ENCODE results near the gene GLI3.

GLI3 gene

DNA sequence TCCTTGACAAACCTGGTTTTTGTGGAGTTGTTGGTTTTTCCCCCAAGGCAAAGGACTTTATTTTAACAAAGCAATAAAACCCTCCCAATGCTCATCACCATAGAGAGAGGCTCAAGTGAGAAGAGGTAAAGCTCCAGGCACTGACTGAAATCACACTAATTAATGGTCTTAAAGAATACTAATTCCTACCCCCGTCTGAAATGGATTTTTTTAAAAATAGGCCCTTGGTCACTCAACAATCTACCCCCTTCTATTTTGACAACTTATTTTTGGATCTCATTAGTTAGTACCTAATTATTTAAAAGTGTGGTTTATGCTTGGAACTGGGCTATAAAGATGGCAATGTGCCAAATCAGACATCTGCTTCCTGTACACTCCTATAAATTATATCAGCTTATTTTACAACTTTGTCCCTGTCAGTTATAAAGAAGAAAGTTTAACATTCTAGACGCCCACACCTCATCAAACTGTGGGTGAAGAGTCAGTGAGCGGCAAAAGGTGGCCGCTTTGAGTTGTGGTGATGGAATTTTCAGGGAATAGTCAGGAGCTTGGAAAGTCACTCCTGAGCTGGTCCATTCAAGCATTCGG is 10.6 kb downstream of the GLI3 start:
- no peak overlapping the region for H3K9ac ChIP-seq (ENCODE audit: low read length in 2 of 2)
- peaks cover 18% of the 10 kb centered on the region for H3K4me1 ChIP-seq (ENCODE audit: control insufficient read depth, insufficient read depth, low read length)
- no peak overlapping the region for H3K4me3 ChIP-seq (ENCODE audit: low read length in 2 of 2)
- no peak overlapping the region for H3K27ac ChIP-seq (ENCODE audit: low read length)
- H3K36me3 ChIP-seq (ENCODE audit: control insufficient read depth in 2 of 2, insufficient read depth in 2 of 2, low read length in 2 of 2) = peaks cover under 1 to 3% of the 10 kb centered on the region in 2 donors
- H3K27me3 ChIP-seq (ENCODE audit: control insufficient read depth in 1 of 2, insufficient read depth in 2 of 2, low read length in 2 of 2) = no peaks in the 10 kb centered on the region
- no peaks in the 10 kb centered on the region for H3K9me3 ChIP-seq (ENCODE audit: control insufficient read depth in 2 of 2, low read length in 2 of 2)

DNA sequence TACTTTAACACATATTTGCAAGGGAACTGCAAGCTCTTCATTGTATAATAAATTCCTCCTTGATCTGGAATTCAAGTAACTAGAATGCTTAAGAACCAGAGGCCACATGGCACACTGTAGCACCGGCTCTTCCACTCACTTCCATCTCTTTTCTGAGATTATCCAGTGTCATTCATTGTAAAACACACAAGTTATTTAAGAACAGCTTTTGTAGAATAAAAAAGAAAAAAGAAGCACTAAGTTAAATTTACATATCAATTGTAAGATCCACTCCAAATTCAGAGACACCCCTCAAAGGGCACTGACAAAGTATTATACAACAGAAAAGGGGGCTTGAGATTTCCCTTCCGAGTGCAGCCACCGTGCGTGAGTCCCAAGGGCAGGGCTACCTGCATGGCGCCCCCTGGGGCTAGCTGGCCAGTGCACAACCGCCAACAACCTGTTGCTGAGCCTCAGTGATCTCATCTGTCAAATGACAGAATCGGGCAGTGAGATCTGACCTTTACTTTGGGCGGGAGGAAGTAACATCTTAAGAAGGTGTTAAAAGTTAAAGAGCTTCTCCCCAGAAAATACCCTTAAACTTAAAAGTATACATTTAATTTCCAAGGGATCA is 12.5 kb downstream of the GLI3 start:
- Histone ChIP-seq H3K27me3 (ENCODE audit: control insufficient read depth in 1 of 2, insufficient read depth in 2 of 2, low read length in 2 of 2) (no peaks in the 10 kb centered on the region), H3K4me3 (ENCODE audit: low read length in 2 of 2) (no peak overlapping the region), H3K4me1 (ENCODE audit: control insufficient read depth, insufficient read depth, low read length) (peaks cover 15% of the 10 kb centered on the region), H3K9ac (ENCODE audit: low read length in 2 of 2) (no peak overlapping the region), H3K36me3 (ENCODE audit: control insufficient read depth in 2 of 2, insufficient read depth in 2 of 2, low read length in 2 of 2) (peaks cover 7 to 8% of the 10 kb centered on the region in 2 donors), H3K27ac (ENCODE audit: low read length) (no peak overlapping the region), H3K9me3 (ENCODE audit: control insufficient read depth in 2 of 2, low read length in 2 of 2) (no peaks in the 10 kb centered on the region)

DNA sequence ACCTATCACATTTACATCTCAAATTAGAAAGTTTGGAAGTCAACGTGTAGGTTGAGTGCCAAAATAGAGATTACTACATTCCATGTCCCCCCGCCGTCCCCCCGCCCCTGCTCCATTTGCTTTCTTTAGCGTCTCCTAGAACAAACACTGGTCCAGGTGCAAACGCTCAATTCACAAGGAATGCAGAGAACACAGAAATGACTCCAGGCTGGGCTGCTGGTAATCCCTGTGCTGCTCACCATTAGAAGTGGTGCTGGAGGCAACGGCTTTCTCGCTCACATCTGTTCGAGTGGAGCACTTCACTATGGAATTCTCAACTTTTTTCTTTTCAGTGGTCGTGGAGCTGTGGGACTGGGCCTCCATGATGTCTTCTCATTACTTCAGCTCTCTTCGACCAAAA is 14.1 kb downstream of the GLI3 start:
- H3K4me3 ChIP-seq (ENCODE audit: low read length in 2 of 2) = no peak overlapping the region
- no peak overlapping the region for H3K9ac ChIP-seq (ENCODE audit: low read length in 2 of 2)
- H3K4me1 ChIP-seq (ENCODE audit: control insufficient read depth, insufficient read depth, low read length) = peaks cover 6% of the 10 kb centered on the region
- no peak overlapping the region for H3K27ac ChIP-seq (ENCODE audit: low read length)
- H3K9me3 ChIP-seq (ENCODE audit: control insufficient read depth in 2 of 2, low read length in 2 of 2) = no peaks in the 10 kb centered on the region
- H3K27me3 ChIP-seq (ENCODE audit: control insufficient read depth in 1 of 2, insufficient read depth in 2 of 2, low read length in 2 of 2) = no peaks in the 10 kb centered on the region
- H3K36me3 ChIP-seq (ENCODE audit: control insufficient read depth in 2 of 2, insufficient read depth in 2 of 2, low read length in 2 of 2) = peaks cover 7 to 8% of the 10 kb centered on the region in 2 donors

DNA sequence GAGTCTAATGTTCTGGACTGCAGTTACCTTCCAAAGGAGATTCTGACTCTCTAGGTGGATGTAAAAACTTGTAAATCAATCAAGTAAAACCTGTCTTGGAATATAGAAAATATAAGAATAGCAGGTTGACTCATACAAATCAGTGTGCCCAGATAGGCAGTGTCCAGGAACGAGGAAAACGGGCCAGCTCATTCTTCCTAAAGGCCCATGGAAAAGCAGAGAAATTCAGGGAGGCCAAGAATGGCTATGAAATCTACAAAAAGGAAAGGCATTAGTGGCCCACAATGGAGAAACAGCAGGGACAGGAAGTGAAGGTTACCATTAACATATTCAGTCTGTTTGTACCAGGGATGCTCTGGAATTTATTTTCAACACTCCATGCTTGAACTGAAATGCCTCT is 14.9 kb downstream of the GLI3 start:
- Histone ChIP-seq H3K27ac (ENCODE audit: low read length) (no peak overlapping the region), H3K4me1 (ENCODE audit: control insufficient read depth, insufficient read depth, low read length) (no peaks in the 10 kb centered on the region), H3K27me3 (ENCODE audit: control insufficient read depth in 1 of 2, insufficient read depth in 2 of 2, low read length in 2 of 2) (no peaks in the 10 kb centered on the region), H3K36me3 (ENCODE audit: control insufficient read depth in 2 of 2, insufficient read depth in 2 of 2, low read length in 2 of 2) (peaks cover 7 to 8% of the 10 kb centered on the region in 2 donors), H3K9ac (ENCODE audit: low read length in 2 of 2) (no peak overlapping the region), H3K9me3 (ENCODE audit: control insufficient read depth in 2 of 2, low read length in 2 of 2) (no peaks in the 10 kb centered on the region), H3K4me3 (ENCODE audit: low read length in 2 of 2) (no peak overlapping the region)

DNA sequence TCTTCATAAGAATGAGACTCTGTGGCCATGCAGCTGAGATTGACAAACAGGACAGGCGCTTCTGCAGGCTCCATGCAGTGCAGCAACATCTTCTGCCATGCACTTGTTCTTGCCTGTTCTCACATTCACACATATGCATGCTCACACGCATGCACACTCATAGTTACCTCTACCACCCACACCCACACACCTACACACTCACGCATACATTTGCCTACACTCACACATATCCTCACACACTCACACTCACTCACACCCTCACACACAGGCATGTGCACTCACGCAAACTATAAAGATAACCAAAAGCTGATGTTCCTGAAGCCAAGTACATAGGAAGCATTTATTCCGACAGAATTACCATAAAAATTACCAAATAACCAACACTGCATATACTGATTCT is 15.7 kb downstream of the GLI3 start:
- Histone ChIP-seq H3K36me3 (ENCODE audit: control insufficient read depth in 2 of 2, insufficient read depth in 2 of 2, low read length in 2 of 2) (peaks cover 7 to 8% of the 10 kb centered on the region in 2 donors), H3K4me1 (ENCODE audit: control insufficient read depth, insufficient read depth, low read length) (no peaks in the 10 kb centered on the region), H3K9me3 (ENCODE audit: control insufficient read depth in 2 of 2, low read length in 2 of 2) (no peaks in the 10 kb centered on the region), H3K4me3 (ENCODE audit: low read length in 2 of 2) (no peak overlapping the region), H3K27ac (ENCODE audit: low read length) (no peak overlapping the region), H3K27me3 (ENCODE audit: control insufficient read depth in 1 of 2, insufficient read depth in 2 of 2, low read length in 2 of 2) (no peaks in the 10 kb centered on the region), H3K9ac (ENCODE audit: low read length in 2 of 2) (no peak overlapping the region)

DNA sequence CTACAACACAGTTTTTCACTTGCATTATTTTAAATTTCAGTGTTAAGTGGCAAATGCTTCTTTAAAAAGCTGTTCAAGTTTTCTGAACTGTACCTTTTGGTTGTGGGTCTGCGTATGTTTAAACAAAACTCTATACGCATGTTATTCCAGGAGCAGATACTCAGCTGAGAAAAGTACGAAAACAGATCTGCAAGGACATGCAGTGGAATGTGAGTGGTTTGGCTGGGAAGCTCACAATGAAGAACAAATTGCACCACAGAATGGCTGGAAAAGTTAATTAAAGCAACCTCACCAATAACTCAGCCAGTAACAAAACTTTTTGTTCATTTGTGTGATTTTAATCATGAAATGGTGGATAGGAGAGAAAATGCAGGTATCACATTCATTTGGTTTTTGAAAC is 17.6 kb downstream of the GLI3 start:
- H3K4me3 ChIP-seq (ENCODE audit: low read length in 2 of 2) = no peak overlapping the region
- no peaks in the 10 kb centered on the region for H3K9me3 ChIP-seq (ENCODE audit: control insufficient read depth in 2 of 2, low read length in 2 of 2)
- no peak overlapping the region for H3K27ac ChIP-seq (ENCODE audit: low read length)
- peaks cover 8 to 14% of the 10 kb centered on the region in 2 donors for H3K36me3 ChIP-seq (ENCODE audit: control insufficient read depth in 2 of 2, insufficient read depth in 2 of 2, low read length in 2 of 2)
- no peaks in the 10 kb centered on the region for H3K27me3 ChIP-seq (ENCODE audit: control insufficient read depth in 1 of 2, insufficient read depth in 2 of 2, low read length in 2 of 2)
- H3K4me1 ChIP-seq (ENCODE audit: control insufficient read depth, insufficient read depth, low read length) = no peaks in the 10 kb centered on the region
- H3K9ac ChIP-seq (ENCODE audit: low read length in 2 of 2) = no peak overlapping the region

DNA sequence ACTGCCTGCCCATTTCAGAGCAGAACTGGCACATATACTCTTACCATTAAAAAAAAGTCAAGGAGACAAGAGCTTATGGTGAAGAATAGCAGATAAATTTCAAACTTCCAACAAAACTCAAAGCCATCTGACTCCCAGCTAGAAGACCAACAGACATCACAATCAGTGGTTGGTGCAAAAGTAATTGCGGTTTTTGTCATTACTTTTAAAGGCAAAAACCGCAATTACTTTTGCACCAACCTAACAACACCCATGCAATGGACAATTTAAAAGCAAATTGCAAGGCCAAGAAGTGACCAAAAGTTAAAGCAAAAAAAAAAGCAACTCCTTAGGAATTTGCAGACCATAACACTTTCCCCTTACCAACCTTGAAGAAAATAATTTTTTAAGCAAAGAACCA is 18.8 kb downstream of the GLI3 start:
- no peak overlapping the region for H3K9ac ChIP-seq (ENCODE audit: low read length in 2 of 2)
- no peaks in the 10 kb centered on the region for H3K4me1 ChIP-seq (ENCODE audit: control insufficient read depth, insufficient read depth, low read length)
- H3K27ac ChIP-seq (ENCODE audit: low read length) = no peak overlapping the region
- H3K27me3 ChIP-seq (ENCODE audit: control insufficient read depth in 1 of 2, insufficient read depth in 2 of 2, low read length in 2 of 2) = no peaks in the 10 kb centered on the region
- H3K9me3 ChIP-seq (ENCODE audit: control insufficient read depth in 2 of 2, low read length in 2 of 2) = no peaks in the 10 kb centered on the region
- no peak overlapping the region for H3K4me3 ChIP-seq (ENCODE audit: low read length in 2 of 2)
- peaks cover 8 to 14% of the 10 kb centered on the region in 2 donors for H3K36me3 ChIP-seq (ENCODE audit: control insufficient read depth in 2 of 2, insufficient read depth in 2 of 2, low read length in 2 of 2)

DNA sequence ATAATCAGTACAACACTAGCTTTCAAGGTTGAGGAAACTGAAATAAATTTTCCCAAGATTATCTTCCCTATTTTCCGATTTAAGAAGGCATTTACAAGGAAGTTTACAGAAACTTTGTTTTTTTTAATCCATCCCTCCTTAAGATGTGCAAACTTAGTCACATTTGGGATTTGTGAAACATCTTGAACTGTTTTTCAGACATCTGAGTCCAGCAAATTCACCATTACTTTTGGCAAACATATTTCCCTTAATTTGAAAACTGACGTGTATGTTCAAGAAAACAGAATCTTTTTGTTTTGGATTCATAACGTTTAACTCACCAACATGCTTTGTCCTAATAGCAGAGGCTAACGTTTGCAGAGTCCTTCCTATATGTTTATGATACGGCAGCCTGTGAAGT is 19.5 kb downstream of the GLI3 start:
- no peak overlapping the region for H3K4me3 ChIP-seq (ENCODE audit: low read length in 2 of 2)
- no peaks in the 10 kb centered on the region for H3K4me1 ChIP-seq (ENCODE audit: control insufficient read depth, insufficient read depth, low read length)
- no peak overlapping the region for H3K9ac ChIP-seq (ENCODE audit: low read length in 2 of 2)
- no peaks in the 10 kb centered on the region for H3K9me3 ChIP-seq (ENCODE audit: control insufficient read depth in 2 of 2, low read length in 2 of 2)
- no peak overlapping the region for H3K27ac ChIP-seq (ENCODE audit: low read length)
- H3K36me3 ChIP-seq (ENCODE audit: control insufficient read depth in 2 of 2, insufficient read depth in 2 of 2, low read length in 2 of 2) = peaks cover 11 to 14% of the 10 kb centered on the region in 2 donors
- no peaks in the 10 kb centered on the region for H3K27me3 ChIP-seq (ENCODE audit: control insufficient read depth in 1 of 2, insufficient read depth in 2 of 2, low read length in 2 of 2)

DNA sequence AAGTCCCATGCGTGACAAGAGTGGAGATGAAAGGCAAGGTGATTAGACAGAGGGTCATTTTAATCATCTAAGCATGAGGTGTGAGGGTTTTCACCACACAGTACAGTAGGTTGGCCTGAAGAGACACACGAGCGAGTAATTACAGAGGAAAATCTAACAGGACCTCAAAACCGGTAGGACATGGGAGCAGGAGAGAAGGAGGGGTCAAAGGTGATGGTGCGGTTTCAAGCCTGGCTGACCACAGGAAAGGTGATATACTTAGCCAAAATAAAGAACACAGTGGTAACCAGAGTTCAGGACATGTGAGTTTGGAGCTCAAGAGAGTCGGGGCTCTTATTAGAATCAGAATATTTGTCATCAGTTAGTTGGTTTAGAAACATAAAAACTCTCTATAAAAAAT is 20.0 kb downstream of the GLI3 start:
- Histone ChIP-seq H3K9ac (ENCODE audit: low read length in 2 of 2) (no peak overlapping the region), H3K9me3 (ENCODE audit: control insufficient read depth in 2 of 2, low read length in 2 of 2) (no peaks in the 10 kb centered on the region), H3K36me3 (ENCODE audit: control insufficient read depth in 2 of 2, insufficient read depth in 2 of 2, low read length in 2 of 2) (peaks cover 11 to 14% of the 10 kb centered on the region in 2 donors), H3K4me1 (ENCODE audit: control insufficient read depth, insufficient read depth, low read length) (no peaks in the 10 kb centered on the region), H3K27me3 (ENCODE audit: control insufficient read depth in 1 of 2, insufficient read depth in 2 of 2, low read length in 2 of 2) (no peaks in the 10 kb centered on the region), H3K4me3 (ENCODE audit: low read length in 2 of 2) (no peak overlapping the region), H3K27ac (ENCODE audit: low read length) (no peak overlapping the region)

DNA sequence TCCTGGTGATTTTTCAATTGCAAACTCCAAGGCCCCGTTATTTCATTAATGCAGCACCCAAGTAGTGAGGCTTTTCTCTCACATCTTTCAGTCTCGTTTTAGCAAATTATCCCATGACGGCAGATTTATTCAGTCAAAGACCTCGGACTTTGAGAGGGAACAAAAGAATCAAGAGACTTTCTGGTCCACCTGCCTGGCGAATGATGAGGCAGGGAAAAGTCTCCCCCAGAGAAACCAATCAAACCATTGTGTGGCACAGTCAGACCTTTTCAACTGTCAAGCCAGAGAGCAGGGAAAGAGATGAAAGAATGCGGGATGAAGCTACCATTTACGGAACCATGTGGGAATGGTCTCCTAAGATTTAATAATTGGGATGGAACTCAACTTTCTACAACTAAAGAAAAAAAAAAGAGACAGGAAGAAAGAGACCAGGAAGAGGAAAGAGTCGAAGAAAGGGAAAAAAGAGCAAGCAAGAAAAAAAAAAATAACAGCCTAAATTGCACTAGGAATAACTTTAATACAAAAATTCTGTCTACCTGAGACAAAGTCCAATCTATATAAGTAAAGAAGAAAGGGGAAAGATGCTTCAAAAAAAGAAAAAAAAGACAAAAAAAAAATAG is 22.8 kb downstream of the GLI3 start:
- Histone ChIP-seq H3K36me3 (ENCODE audit: control insufficient read depth in 2 of 2, insufficient read depth in 2 of 2, low read length in 2 of 2) (peaks cover 3 to 6% of the 10 kb centered on the region in 2 donors), H3K4me1 (ENCODE audit: control insufficient read depth, insufficient read depth, low read length) (no peaks in the 10 kb centered on the region), H3K27me3 (ENCODE audit: control insufficient read depth in 1 of 2, insufficient read depth in 2 of 2, low read length in 2 of 2) (no peaks in the 10 kb centered on the region), H3K27ac (ENCODE audit: low read length) (no peak overlapping the region), H3K9me3 (ENCODE audit: control insufficient read depth in 2 of 2, low read length in 2 of 2) (no peaks in the 10 kb centered on the region), H3K9ac (ENCODE audit: low read length in 2 of 2) (no peak overlapping the region), H3K4me3 (ENCODE audit: low read length in 2 of 2) (no peak overlapping the region)

DNA sequence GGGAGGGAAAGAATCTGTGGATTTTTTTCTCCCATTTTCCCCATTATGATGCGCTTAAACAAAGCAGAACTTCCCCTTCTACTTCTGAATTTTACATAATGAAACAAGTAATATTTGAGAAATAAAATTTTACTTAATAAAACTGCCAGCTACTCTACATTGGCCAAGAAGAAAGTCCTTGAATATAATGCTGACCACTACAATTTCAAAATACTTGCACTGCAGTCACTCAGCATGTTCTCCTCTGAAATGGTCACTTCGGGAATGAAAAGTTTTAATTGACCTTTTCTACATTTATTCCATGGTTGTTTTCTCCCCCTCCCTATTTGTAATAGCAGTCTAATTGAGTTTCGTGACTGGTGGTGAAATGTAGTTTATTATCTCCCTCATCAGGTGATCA is 23.9 kb downstream of the GLI3 start:
- Histone ChIP-seq H3K9ac (ENCODE audit: low read length in 2 of 2) (no peak overlapping the region), H3K4me1 (ENCODE audit: control insufficient read depth, insufficient read depth, low read length) (no peaks in the 10 kb centered on the region), H3K4me3 (ENCODE audit: low read length in 2 of 2) (no peak overlapping the region), H3K9me3 (ENCODE audit: control insufficient read depth in 2 of 2, low read length in 2 of 2) (no peaks in the 10 kb centered on the region), H3K36me3 (ENCODE audit: control insufficient read depth in 2 of 2, insufficient read depth in 2 of 2, low read length in 2 of 2) (peaks cover 3 to 6% of the 10 kb centered on the region in 2 donors), H3K27me3 (ENCODE audit: control insufficient read depth in 1 of 2, insufficient read depth in 2 of 2, low read length in 2 of 2) (no peaks in the 10 kb centered on the region), H3K27ac (ENCODE audit: low read length) (no peak overlapping the region)

Measured in stomach smooth muscle (tissue), 2 donors.